Endothelial cell of umbilical vein (primary cell): ENCODE results near the gene ZDBF2.

Experiments
- EZH2 ChIP-seq: IDR thresholded peaks from 2 replicates; pipeline ENCODE4 v1.6.1; 2012; ENCODE audit warnings: borderline replicate concordance, low read depth, mild to moderate bottlenecking, moderate library complexity, low read length, inconsistent platforms; ENCODE audit not compliant: severe bottlenecking
- FOS ChIP-seq: IDR thresholded peaks from 2 replicates; pipeline ENCODE4 v1.6.1; 2011; ENCODE audit warnings: mild to moderate bottlenecking, low read length, moderate library complexity, borderline replicate concordance; ENCODE audit not compliant: insufficient read depth
- GATA2 ChIP-seq: IDR thresholded peaks from 2 replicates; pipeline ENCODE4 v1.7.0; 2011; ENCODE audit warnings: low read depth, mild to moderate bottlenecking, moderate library complexity, mixed read lengths, low read length; ENCODE audit not compliant: insufficient read length, insufficient read depth
- MAX ChIP-seq: IDR thresholded peaks from 2 replicates; pipeline ENCODE4 v1.6.1; 2011; ENCODE audit not compliant: insufficient read depth, insufficient read length
- MYC ChIP-seq: IDR thresholded peaks from one replicate; pipeline ENCODE4 v1.6.1; 2011; ENCODE audit warnings: mild to moderate bottlenecking, low read depth, low read length
- POLR2A ChIP-seq: IDR thresholded peaks from 2 replicates; pipeline ENCODE4 v1.6.1; 2012; ENCODE audit warnings: low read depth, mild to moderate bottlenecking, control low read depth, low read length
- TF ChIP-seq, protein P1 (sequence below), 2 donors: IDR thresholded peaks; 1 replicate in 1 of 2; 2 replicates in 1 of 2; pipeline ENCODE4 v1.5.1; 2011; ENCODE audit warnings: low read length in 2 of 2, mild to moderate bottlenecking in 2 of 2, moderate library complexity in 2 of 2, control low read depth in 1 of 2, inconsistent platforms in 1 of 2, low read depth in 1 of 2; ENCODE audit not compliant: insufficient read depth in 1 of 2; ENCODE audit errors: extremely low read depth in 1 of 2

DNA sequence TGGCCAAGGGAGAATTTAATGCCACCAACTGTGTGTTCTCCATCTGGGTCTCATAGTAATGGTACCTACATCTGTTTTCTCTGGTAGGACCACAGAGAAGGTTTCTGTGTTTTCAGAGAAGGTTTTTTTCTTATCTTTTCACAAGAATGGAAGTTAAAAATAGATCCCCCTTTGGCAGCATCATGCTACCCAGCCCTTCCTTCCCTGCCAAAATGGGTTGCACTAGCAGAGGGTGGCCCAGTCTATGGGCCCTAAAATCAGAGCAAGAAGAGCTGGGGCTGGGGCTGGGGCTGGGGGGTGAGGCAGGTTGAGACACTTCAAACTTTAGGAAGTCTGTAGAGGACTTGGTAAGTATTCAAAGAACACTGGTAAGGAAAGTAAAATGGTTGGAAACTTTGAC, 44.8 kb upstream of the ZDBF2 start:
- TF ChIP-seq, protein P1, sequence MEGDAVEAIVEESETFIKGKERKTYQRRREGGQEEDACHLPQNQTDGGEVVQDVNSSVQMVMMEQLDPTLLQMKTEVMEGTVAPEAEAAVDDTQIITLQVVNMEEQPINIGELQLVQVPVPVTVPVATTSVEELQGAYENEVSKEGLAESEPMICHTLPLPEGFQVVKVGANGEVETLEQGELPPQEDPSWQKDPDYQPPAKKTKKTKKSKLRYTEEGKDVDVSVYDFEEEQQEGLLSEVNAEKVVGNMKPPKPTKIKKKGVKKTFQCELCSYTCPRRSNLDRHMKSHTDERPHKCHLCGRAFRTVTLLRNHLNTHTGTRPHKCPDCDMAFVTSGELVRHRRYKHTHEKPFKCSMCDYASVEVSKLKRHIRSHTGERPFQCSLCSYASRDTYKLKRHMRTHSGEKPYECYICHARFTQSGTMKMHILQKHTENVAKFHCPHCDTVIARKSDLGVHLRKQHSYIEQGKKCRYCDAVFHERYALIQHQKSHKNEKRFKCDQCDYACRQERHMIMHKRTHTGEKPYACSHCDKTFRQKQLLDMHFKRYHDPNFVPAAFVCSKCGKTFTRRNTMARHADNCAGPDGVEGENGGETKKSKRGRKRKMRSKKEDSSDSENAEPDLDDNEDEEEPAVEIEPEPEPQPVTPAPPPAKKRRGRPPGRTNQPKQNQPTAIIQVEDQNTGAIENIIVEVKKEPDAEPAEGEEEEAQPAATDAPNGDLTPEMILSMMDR (IDR thresholded peaks at IDR 0.05; ENCODE audit: extremely low read depth in 1 of 2, insufficient read depth in 1 of 2, low read depth in 1 of 2, low read length in 2 of 2), result no peak
- TF ChIP-seq MYC (no peak), POLR2A (no peak), EZH2 (no peak), FOS (no peak), MAX (no peak), GATA2 (no peak)
